Activated gamma-delta T cell treated with anti-CD3 and anti-CD28 coated beads, Interleukin-2, amount 50 U/mL, for 16 hours (primary cell): ENCODE results near the gene FRMD7.
"Not testable (repeated sequence)": the region's sequence is repeated elsewhere in the genome, so short reads cannot be mapped to it uniquely, and the experiment has no call there.

Experiments
- DNase-seq: peaks from one replicate; pipeline ENCODE4 v3.0.0-alpha.2; 2020; ENCODE audit warnings: low read depth

The FRMD7 gene

GRCh38 chrX:132127743-132128142 is at the start of gene FRMD7:
FRMD7 (minus strand) TSS chrX:132128020; CDS start chrX:132127844, 176 bp downstream.
- DNase-seq, result no peak

- no peak for DNase-seq
Measured at GRCh38 chrX:132173647-132174046, 45.8 kb upstream of the FRMD7 start.

GRCh38 chrX:132171881-132172280 is 44.1 kb upstream of the FRMD7 start:
- no peak for DNase-seq

- DNase-seq, result no peak
Measured at GRCh38 chrX:132171478-132171877, 43.7 kb upstream of the FRMD7 start.

- DNase-seq, result no peak
Measured at GRCh38 chrX:132169554-132169953, 41.7 kb upstream of the FRMD7 start.

GRCh38 chrX:132165651-132166050 is 37.8 kb upstream of the FRMD7 start:
- no peak for DNase-seq

- no peak for DNase-seq
Measured at GRCh38 chrX:132165005-132165404, 37.2 kb upstream of the FRMD7 start.

GRCh38 chrX:132163094-132163493 is 35.3 kb upstream of the FRMD7 start:
- not testable (repeated sequence) for DNase-seq

- no peak for DNase-seq
Measured at GRCh38 chrX:132153166-132153565, 25.3 kb upstream of the FRMD7 start.

- DNase-seq, result no peak
Measured at GRCh38 chrX:132146456-132146855, 18.6 kb upstream of the FRMD7 start.

- no peak for DNase-seq
Measured at GRCh38 chrX:132144061-132144460, 16.2 kb upstream of the FRMD7 start.

- no peak for DNase-seq
Measured at GRCh38 chrX:132125906-132126305, 1.9 kb downstream of the FRMD7 start.

GRCh38 chrX:132120913-132121312 is 6.9 kb downstream of the FRMD7 start:
- DNase-seq, result no peak

- no peak for DNase-seq
Measured at GRCh38 chrX:132119821-132120515, 7.9 kb downstream of the FRMD7 start.

- DNase-seq, result no peak
Measured at GRCh38 chrX:132119283-132119682, 8.5 kb downstream of the FRMD7 start.

GRCh38 chrX:132118358-132118757 is 9.5 kb downstream of the FRMD7 start:
- no peak for DNase-seq

GRCh38 chrX:132115792-132116191 is 12.0 kb downstream of the FRMD7 start:
- no peak for DNase-seq

- DNase-seq, result no peak
Measured at GRCh38 chrX:132114607-132115006, 13.2 kb downstream of the FRMD7 start.

- no peak for DNase-seq
Measured at GRCh38 chrX:132107291-132107690, 20.5 kb downstream of the FRMD7 start.

GRCh38 chrX:132101799-132102198 is 26.0 kb downstream of the FRMD7 start:
- DNase-seq, result no peak

- no peak for DNase-seq
Measured at GRCh38 chrX:132101206-132101605, 26.6 kb downstream of the FRMD7 start.

GRCh38 chrX:132098704-132099103 is 29.1 kb downstream of the FRMD7 start:
- DNase-seq, result not testable (repeated sequence)

GRCh38 chrX:132094164-132094563 is 33.7 kb downstream of the FRMD7 start:
- DNase-seq, result no peak

- no peak for DNase-seq
Measured at GRCh38 chrX:132093239-132093860, 34.5 kb downstream of the FRMD7 start.
